Hematopoietic multipotent progenitor cell (in vitro differentiated cells): Measurements from ENCODE around the gene IQSEC1. TPM values are rescaled to one million over a fixed set of nuclear protein-coding genes. Genes with fewer than 3 reads are reported as not detected.

Experiments used
- DNase-seq, 3 donors: peaks; one replicate each; pipeline ENCODE4 v3.0.0-alpha.2; 2011 to 2015; ENCODE audit warnings: low read depth in 2 of 3, low spot score in 2 of 3
- total RNA-seq: library from RNA; depleted of rRNA; stranded (reverse); fragments of >200 nt; gene quantifications from one replicate; pipeline ENCODE4 v1.2.3, GENCODE V29; 2012

IQSEC1 gene
- total RNA-seq, 1 donor, result 20.7 TPM

GRCh38 chr3:13034861-13035260, 38.4 kb downstream of the IQSEC1 start:
- no peak for DNase-seq

DNA sequence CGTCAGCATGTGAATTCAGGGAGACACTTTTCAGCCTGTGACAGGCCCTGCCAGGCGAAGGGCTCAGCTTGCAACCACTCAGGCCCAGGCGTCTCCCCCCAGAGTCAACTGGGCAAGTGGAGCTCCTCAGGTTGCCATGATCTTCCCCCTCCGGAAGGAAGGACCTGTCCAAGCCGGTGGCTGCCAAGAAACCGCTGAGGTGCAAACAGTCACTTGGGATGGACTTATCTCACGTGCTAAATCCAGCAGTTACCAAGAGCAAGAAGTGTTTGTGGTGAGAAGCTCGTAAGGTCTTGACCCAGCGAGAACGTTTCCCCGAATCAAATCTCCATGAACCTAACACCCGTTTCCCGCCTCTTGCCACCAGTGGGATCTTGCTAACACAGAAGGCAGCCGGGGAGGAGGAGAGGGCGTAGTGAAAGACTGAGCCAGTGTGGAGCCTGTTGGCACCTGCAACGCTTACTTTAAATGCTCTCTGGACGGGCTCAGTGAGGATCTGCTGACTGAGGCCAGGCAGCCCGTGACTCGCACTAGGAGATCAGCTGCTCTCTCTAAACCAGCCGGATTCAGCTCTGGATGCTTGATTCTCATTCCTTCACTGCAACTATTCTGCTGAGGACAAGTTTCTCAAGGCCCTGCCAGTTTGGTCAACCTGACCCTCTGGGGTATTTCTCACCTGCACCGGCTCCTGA, 39.0 kb downstream of the IQSEC1 start:
- no peak for DNase-seq

- no peak for DNase-seq
Measured at GRCh38 chr3:13032206-13032605, 41.0 kb downstream of the IQSEC1 start.

DNA sequence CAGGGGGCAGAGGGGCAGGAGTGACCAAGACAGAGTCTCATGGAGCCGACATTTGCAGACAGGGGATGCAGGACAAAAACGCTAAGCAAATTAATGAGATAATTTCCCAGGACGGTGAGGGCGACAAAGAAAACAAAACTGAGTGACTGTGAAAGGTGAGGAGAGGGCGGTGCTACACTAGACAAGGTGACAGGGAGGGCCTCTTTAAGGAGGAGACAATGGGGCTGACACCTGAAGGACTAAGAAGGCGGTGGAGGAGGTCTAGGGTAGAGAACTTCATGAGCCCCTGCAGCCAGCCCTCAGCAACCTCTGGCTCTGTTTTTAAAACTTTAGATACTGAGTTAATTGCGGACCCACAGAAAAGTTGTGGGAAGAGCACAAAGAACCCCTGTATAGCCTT, 41.6 kb downstream of the IQSEC1 start:
- DNase-seq, result no peak

- DNase-seq, result no peak
Measured at GRCh38 chr3:13030684-13031083, 42.5 kb downstream of the IQSEC1 start.

GRCh38 chr3:13028010-13028821, 45.0 kb downstream of the IQSEC1 start:
- DNase-seq, result no peak

- no peak for DNase-seq
Measured at GRCh38 chr3:13027154-13027553, 46.1 kb downstream of the IQSEC1 start.

- DNase-seq, result no peak
Measured at GRCh38 chr3:13026534-13026933, 46.7 kb downstream of the IQSEC1 start.

DNA sequence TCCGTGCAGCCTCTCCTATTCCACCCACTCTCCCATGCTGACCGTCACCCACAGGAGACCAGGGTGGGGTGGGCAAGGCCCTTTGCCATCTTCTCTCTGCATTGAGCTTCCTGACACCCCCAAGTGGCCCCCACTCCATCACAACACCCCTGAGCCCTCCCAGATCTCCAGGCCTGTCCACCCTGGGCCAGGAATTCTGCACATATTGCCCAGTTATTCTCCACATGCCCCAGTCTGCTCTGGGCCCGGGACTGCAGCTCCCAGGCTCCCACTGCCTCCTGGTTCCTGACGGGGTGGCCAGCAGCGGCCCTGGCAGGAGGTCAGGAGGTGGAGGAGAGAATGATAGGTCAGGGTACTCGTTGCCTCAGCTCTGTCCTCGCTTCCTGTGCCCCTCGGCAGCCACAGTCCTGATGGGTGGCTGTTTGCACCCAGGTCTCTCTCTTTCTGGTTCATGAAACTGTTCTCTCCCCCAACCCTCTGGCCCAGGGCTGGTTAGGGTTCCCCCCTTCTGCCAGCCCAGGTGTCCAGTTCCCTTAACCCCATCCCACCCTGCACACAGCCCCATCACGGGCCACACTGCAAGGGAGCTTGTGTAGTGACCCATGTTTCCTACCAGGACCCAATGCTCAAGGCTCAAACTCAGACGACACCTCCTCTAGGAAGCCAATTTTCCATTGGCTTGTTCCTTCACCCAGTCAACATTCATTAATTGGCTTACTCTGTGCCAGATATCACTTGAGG, 47.3 kb downstream of the IQSEC1 start:
- DNase-seq, result no peak

DNA sequence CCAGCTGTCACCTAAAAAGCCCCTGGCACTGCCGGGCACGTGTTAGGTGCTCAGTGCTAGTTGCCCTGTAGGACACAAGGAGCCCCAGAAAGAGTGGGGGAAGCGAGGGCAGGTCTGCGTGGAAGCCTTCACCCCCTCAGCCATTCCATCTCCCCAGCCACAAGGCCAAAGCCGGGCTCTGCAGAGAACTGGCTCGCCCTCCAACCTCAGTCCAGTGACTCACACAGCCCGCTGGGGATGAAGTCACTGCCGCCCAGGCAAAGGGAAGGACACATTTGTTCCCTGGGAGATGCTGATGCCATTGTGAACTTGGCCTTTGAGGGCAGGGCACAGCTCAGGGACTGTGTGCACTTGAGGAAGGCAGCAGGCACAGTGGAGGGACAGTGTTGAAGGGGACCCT, 48.1 kb downstream of the IQSEC1 start:
- no peak for DNase-seq

DNA sequence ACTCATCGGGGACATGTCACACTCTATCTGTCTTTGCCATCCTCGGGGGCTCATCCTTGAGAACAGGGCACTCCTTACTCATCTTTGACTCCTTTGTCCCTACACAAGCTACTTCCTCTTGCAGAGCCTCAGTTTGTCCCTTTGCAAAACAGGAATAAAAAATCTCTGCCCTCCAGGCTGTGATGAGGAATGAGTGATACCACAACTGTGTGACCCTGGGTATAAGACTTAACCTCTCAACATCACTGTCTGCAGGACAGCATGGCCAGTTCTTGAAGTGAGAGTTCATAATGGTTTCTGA, 48.5 kb downstream of the IQSEC1 start:
- DNase-seq, result no peak

- no peak for DNase-seq
Measured at GRCh38 chr3:13023971-13024764, 49.1 kb downstream of the IQSEC1 start.

GRCh38 chr3:13023235-13023970, 49.8 kb downstream of the IQSEC1 start:
- DNase-seq, result no peak

DNA sequence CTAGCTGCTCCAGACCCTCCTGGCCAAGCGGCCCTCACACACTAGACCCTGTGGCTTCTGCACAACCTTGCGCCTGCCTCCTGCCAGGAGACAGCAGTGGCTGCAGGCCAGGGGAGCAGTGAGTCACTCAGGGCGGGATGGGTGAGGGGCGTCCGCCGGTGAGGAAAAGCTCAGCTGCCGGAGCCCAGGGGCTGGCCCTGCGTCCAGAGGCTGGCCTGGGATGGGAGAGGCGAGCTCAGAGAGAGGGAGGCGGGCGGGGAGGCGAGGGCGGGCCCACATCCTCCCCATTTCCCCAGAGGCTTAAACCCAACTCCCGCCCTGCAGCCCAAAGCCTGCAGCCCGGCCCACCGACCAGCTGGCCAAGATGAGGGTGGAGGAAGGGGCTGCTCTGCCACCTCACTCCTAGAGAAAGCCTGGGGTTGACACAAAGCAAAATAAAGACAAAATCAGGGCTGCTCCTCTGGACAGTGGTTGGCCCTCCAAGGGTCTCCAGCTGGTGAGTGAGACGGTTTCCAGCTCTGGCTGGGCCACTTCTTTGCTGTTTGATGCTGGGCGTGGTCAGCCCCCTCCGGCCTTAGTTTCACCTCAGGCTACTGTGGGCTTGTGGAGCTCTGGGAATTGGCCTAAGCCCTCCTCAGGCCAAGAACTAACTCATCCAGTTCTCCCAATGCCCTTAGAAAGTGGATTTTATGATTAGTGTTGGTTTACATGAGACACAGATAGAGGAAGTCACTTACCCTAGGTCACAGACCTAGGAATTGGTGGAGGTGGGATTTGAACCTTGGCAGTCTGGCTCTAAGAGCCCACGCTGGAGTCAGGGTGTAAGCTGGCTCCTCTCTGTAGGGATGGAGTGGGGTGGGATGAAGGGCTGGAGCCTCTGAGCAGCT, 50.6 kb downstream of the IQSEC1 start:
- no peak for DNase-seq

- DNase-seq, result no peak
Measured at GRCh38 chr3:13021141-13022114, 51.8 kb downstream of the IQSEC1 start.

DNA sequence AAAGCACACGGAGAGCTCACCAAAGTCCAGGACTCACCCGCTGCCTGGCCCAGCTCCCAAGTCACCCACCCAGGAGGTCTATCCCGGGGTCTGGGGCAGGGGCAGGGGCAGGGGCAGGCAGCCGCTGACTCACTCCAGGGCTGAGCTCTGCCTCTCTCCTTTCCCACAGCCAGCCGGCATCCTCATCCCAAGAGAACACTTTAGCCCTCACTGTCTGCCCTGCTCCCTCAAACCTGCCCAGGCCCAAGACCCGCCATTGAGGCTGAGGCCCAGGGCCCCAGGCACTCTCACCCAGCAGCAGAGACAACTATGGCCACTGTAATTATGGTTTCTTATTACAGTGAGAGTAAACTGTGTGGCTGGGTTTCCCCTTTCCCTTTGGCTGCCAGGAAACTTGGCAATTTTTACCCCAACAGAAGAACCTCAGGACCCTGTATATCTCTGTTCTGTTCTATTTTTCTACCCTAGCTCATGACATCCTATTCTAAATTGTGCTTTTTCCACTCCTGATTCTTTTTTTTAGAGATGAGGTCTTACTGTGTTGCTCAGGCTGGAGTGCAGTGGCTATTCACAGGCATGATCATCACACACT, 53.0 kb downstream of the IQSEC1 start:
- no peak for DNase-seq

- no peak for DNase-seq
Measured at GRCh38 chr3:13019243-13020095, 53.8 kb downstream of the IQSEC1 start.
